IPS-15b (cell line): ENCODE measurements around the gene MICU1.

Experiments used
- H3K27me3 ChIP-seq: one replicate; pipeline ENCODE4 v1.6.1; 2013; ENCODE audit warnings: low read length; ENCODE audit not compliant: control insufficient read depth, insufficient read depth
- H3K36me3 ChIP-seq: one replicate; pipeline ENCODE4 v1.6.1; 2013; ENCODE audit warnings: low read length; ENCODE audit not compliant: control insufficient read depth, insufficient read depth
- H3K4me1 ChIP-seq: one replicate; pipeline ENCODE4 v1.6.1; 2013; ENCODE audit warnings: mild to moderate bottlenecking, low read length; ENCODE audit not compliant: control insufficient read depth, insufficient read depth
- H3K4me3 ChIP-seq: one replicate; pipeline ENCODE4 v1.5.1; 2013; ENCODE audit warnings: low read depth, low read length
- H3K9ac ChIP-seq: one replicate; pipeline ENCODE4 v1.6.1; 2013; ENCODE audit warnings: low read depth, mild to moderate bottlenecking, low read length
- H3K9me3 ChIP-seq: one replicate; pipeline ENCODE4 v1.6.1; 2013; ENCODE audit warnings: mild to moderate bottlenecking, low read length; ENCODE audit not compliant: control insufficient read depth, insufficient read depth

MICU1 gene

GRCh38 chr10:72588266-72588665 is 37.6 kb downstream of the MICU1 start:
- no peaks in the 10 kb centered on the region for H3K9me3 ChIP-seq
- H3K36me3 ChIP-seq: no peaks in the 10 kb centered on the region
- H3K27me3 ChIP-seq: no peaks in the 10 kb centered on the region
- no peaks in the 10 kb centered on the region for H3K4me1 ChIP-seq
- no peak overlapping the region for H3K9ac ChIP-seq
- H3K4me3 ChIP-seq: no peak overlapping the region

GRCh38 chr10:72587568-72587967 is 38.3 kb downstream of the MICU1 start:
- H3K27me3 ChIP-seq: no peaks in the 10 kb centered on the region
- H3K4me1 ChIP-seq: no peaks in the 10 kb centered on the region
- no peak overlapping the region for H3K9ac ChIP-seq
- no peaks in the 10 kb centered on the region for H3K36me3 ChIP-seq
- H3K4me3 ChIP-seq: no peak overlapping the region
- H3K9me3 ChIP-seq: no peaks in the 10 kb centered on the region

GRCh38 chr10:72574636-72575035 is 51.2 kb downstream of the MICU1 start:
- Histone ChIP-seq H3K27me3 (no peaks in the 10 kb centered on the region), H3K9me3 (no peaks in the 10 kb centered on the region)

GRCh38 chr10:72573079-72573478 is 52.8 kb downstream of the MICU1 start:
- H3K36me3 ChIP-seq: no peaks in the 10 kb centered on the region
- H3K9ac ChIP-seq: no peak overlapping the region
- no peaks in the 10 kb centered on the region for H3K4me1 ChIP-seq
- H3K27me3 ChIP-seq: no peaks in the 10 kb centered on the region
- no peak overlapping the region for H3K4me3 ChIP-seq
- H3K9me3 ChIP-seq: no peaks in the 10 kb centered on the region

More at GRCh38 chr10:72574636-72575035, 51.2 kb downstream of the MICU1 start:
- no peak overlapping the region for H3K4me3 ChIP-seq
- no peaks in the 10 kb centered on the region for H3K4me1 ChIP-seq
- no peak overlapping the region for H3K9ac ChIP-seq
- H3K36me3 ChIP-seq: no peaks in the 10 kb centered on the region

DNA sequence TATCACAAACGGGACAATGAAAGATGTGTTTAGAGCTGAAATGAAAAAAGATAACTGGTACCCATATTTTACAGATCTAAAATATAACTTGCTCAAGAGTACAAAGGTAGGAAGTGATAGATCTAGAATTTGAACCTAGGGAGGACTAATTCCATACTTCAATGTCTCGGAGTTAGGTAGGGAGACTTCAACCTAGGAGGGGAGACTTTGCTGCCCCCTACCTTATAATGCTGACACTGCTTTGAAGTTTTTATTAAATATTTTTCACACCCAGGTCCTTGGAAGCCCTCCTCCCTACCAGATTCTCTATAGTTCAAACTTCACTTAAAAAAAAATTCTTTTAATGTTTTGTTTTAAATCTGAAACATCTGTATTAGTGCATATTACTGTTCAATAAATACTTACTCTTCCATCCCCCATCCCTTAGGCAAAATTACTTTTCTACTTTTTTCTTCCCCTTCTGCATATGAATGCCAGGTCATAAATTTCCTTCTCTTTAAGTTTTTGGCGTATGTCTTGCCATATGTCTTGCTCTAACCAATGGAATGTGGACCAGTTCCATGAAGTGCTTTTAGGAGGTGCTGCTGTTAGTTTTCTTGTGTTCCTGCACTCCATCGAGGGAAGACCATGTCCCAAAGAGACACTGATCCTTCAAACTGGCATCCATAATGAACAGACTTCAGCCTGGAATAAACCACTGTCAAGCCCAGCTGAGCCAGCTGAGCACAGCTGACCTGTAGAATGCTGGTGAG is 57.8 kb downstream of the MICU1 start:
- no peaks in the 10 kb centered on the region for H3K36me3 ChIP-seq
- H3K9me3 ChIP-seq: no peaks in the 10 kb centered on the region
- H3K27me3 ChIP-seq: no peaks in the 10 kb centered on the region
- no peaks in the 10 kb centered on the region for H3K4me1 ChIP-seq
- H3K4me3 ChIP-seq: no peak overlapping the region
- H3K9ac ChIP-seq: no peak overlapping the region

DNA sequence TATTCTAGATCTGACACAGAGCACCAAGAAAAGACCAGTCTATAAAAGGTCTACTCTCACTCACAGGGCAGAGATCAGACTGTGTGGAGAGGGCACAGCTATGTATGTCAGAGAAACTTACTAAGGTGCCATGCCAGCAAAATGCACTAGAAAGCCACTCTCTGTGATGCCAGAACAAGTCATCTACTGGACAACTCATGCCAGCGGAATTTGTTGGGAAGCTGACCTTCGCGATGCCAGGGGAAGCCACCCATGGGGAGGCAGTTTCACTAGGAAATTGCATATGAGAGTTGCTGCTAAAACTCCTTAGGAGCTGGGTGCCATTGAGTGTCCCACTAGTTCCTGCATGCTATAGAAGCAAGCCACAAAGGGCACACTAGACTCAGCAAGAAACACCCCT is 58.5 kb downstream of the MICU1 start:
- no peak overlapping the region for H3K4me3 ChIP-seq
- H3K36me3 ChIP-seq: no peaks in the 10 kb centered on the region
- no peaks in the 10 kb centered on the region for H3K4me1 ChIP-seq
- no peaks in the 10 kb centered on the region for H3K9me3 ChIP-seq
- H3K27me3 ChIP-seq: no peaks in the 10 kb centered on the region
- no peak overlapping the region for H3K9ac ChIP-seq

DNA sequence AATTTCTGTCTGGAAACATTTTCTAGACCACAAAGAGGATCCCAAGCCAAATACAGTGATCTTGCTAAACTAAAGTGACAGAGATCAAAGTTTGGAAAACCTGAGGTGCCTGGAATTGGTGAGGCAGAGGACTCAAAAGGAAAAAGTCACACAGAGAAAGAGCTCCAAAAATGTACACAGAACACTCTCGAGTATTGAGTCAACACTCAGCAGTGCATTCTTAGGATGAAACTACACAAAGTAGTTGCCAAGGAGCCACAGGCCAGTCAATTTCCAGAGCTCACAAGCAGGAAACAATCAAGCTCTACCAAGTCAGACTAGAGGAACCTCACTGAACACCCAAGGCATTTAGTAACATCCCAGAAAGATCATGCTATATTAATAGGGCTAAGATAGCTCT is 61.3 kb downstream of the MICU1 start:
- Histone ChIP-seq H3K9ac (no peak overlapping the region), H3K9me3 (peaks cover 5% of the 10 kb centered on the region)

DNA sequence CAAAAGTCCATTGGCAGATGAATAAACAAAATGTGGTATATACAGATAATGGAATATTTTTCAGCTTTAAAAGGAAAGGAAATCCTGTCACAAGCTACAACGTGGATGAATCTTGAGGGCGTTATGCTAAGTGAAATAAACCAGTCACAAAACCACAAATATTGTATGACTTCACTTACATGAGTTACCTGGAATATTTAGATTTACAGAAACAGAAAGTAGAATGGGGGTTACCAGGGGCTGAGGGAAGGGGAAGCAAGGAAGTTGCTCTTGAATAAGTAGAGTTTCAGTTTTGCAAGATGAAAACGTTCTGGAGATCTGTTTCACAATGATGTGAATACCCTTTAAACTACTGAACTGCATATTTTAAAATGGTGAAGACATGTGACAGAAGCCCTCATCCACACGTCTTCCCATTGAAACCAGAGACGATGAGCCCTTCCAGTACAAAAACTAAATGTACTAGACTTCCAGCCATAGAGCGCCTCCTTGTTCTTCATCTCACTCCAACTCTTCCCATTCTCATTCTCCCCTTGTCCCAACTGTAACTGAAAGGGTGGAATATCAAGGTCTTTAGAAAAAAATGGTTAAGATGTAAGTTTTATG is 62.4 kb downstream of the MICU1 start:
- Histone ChIP-seq H3K36me3 (peaks cover 9% of the 10 kb centered on the region), H3K4me1 (no peaks in the 10 kb centered on the region), H3K4me3 (no peak overlapping the region), H3K27me3 (no peaks in the 10 kb centered on the region), H3K9ac (no peak overlapping the region), H3K9me3 (peaks cover 5% of the 10 kb centered on the region)

More for the DNA sequence above, 61.3 kb downstream of the MICU1 start:
- Histone ChIP-seq H3K4me1 (no peaks in the 10 kb centered on the region), H3K36me3 (peaks cover 9% of the 10 kb centered on the region), H3K4me3 (no peak overlapping the region), H3K27me3 (no peaks in the 10 kb centered on the region)

GRCh38 chr10:72561745-72562166 is 64.1 kb downstream of the MICU1 start:
- Histone ChIP-seq H3K9ac (no peak overlapping the region), H3K36me3 (peaks cover 9% of the 10 kb centered on the region), H3K27me3 (no peaks in the 10 kb centered on the region), H3K4me3 (no peak overlapping the region), H3K9me3 (peaks cover 5% of the 10 kb centered on the region), H3K4me1 (no peaks in the 10 kb centered on the region)

GRCh38 chr10:72557362-72557761 is 68.5 kb downstream of the MICU1 start:
- peaks cover 5% of the 10 kb centered on the region for H3K9me3 ChIP-seq
- H3K27me3 ChIP-seq: no peaks in the 10 kb centered on the region
- H3K36me3 ChIP-seq: peaks cover 9% of the 10 kb centered on the region
- H3K4me1 ChIP-seq: no peaks in the 10 kb centered on the region
- no peak overlapping the region for H3K4me3 ChIP-seq
- H3K9ac ChIP-seq: no peak overlapping the region

DNA sequence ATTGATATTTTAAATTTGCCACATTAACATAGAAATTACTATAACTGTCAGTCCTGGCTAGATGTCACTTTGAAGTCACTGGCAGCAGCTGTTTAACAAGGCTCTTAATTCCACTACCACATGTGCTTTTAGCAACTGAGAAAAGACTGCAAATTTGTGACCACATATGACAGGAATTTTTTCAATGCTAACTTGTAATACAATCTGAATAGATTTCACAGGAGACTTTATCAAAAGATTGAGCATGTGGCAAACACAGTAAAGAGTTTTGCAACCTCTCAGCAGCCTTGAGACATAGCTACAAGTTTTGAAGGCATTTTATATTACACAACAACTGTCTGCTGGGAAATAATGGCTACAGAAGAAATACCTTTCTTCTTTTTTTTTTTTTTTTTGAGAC is 73.0 kb downstream of the MICU1 start:
- Histone ChIP-seq H3K27me3 (no peaks in the 10 kb centered on the region), H3K4me3 (no peak overlapping the region), H3K9me3 (no peaks in the 10 kb centered on the region), H3K4me1 (no peaks in the 10 kb centered on the region), H3K9ac (no peak overlapping the region), H3K36me3 (peaks cover 8% of the 10 kb centered on the region)

DNA sequence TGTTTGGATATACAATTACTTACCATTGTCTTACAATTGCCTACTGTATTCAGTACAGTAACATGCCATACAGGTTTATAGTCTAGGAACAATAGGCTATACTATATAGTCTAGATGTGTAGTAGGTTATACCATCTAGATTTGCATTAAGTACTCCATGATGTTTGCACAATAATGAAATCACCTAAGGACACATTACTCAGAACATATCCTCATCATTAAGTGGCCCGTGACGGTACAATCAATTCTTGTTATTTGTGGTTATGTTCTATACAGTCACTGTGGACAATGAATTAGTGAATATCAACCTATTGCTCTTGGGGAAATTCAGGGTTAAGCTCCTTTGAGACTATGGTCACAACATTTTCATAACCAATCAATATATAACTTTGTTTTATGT is 75.6 kb downstream of the MICU1 start:
- Histone ChIP-seq H3K9ac (no peak overlapping the region), H3K27me3 (no peaks in the 10 kb centered on the region), H3K9me3 (no peaks in the 10 kb centered on the region), H3K4me3 (no peak overlapping the region), H3K36me3 (peaks cover 8% of the 10 kb centered on the region), H3K4me1 (peaks cover 7% of the 10 kb centered on the region)
